ENCODE measurements around the gene ACSM3. TPM values are rescaled to one million over a fixed set of nuclear protein-coding genes. Genes with fewer than 3 reads are reported as not detected.

Gene ACSM3
- total and polyA plus RNA-seq, 4 donors, result 29.2 to 71.8 (median 50.3) TPM

GRCh38 chr16:20720251-20720650 lies 43.6 kb upstream of the ACSM3 start:
- Histone ChIP-seq H3K36me3 (ENCODE audit: control insufficient read depth in 4 of 4, insufficient read depth in 3 of 4, low read depth in 1 of 4, low read length in 3 of 4) (no peaks in the 10 kb centered on the region), H3K4me1 (ENCODE audit: control insufficient read depth in 4 of 4, insufficient read depth in 4 of 4, low read length in 3 of 4) (no peaks in the 10 kb centered on the region), H3K9ac (ENCODE audit: low read depth in 1 of 2, low read length in 2 of 2) (no peak overlapping the region), H3K9me3 (ENCODE audit: control insufficient read depth in 4 of 4, low read length in 3 of 4) (no peaks in the 10 kb centered on the region), H3K27me3 (ENCODE audit: control insufficient read depth in 4 of 4, insufficient read depth in 4 of 4, low read length in 3 of 4) (no peaks in the 10 kb centered on the region), H3K4me3 (ENCODE audit: low read depth in 1 of 3, low read length in 3 of 3) (no peak overlapping the region), H3K27ac (ENCODE audit: low read depth in 1 of 2, low read length in 2 of 2) (no peak overlapping the region)
- TF ChIP-seq ATF3 (IDR thresholded peaks at IDR 0.05) (no peak), FOXA2 (IDR thresholded peaks at IDR 0.05) (no peak), FOXA1 (IDR thresholded peaks at IDR 0.05) (no peak), JUND (IDR thresholded peaks at IDR 0.05) (no peak), SP1 (IDR thresholded peaks at IDR 0.05) (no peak), EGR1 (IDR thresholded peaks at IDR 0.05; ENCODE audit: low read depth in 2 of 2) (no peak), RAD21 (IDR thresholded peaks at IDR 0.05) (no peak), CTCF (IDR thresholded peaks at IDR 0.05; ENCODE audit: low read depth, low read length, missing input control) (no peak), TAF1 (conservative IDR thresholded peaks at IDR 0.05) (no peak), GABPA (IDR thresholded peaks at IDR 0.05 in 1 of 2, conservative IDR thresholded peaks at IDR 0.05 in 1 of 2) (no peak), MAX (IDR thresholded peaks at IDR 0.05) (no peak), ZBTB33 (IDR thresholded peaks at IDR 0.05) (no peak), HNF4G (IDR thresholded peaks at IDR 0.05) (no peak), HNF4A (conservative IDR thresholded peaks at IDR 0.05) (no peak), REST (IDR thresholded peaks at IDR 0.05) (no peak), NR2F2 (IDR thresholded peaks at IDR 0.05) (no peak), YY1 (IDR thresholded peaks at IDR 0.05) (no peak), RXRA (IDR thresholded peaks at IDR 0.05) (no peak)
- DNase-seq (ENCODE audit: low spot score), result no peak
- 94% methylated on average over 4 of the region's 4 CpGs for WGBS
